Mesangial cell (primary cell): ENCODE results near the gene HLA-G. TPM values are rescaled to one million over a fixed set of nuclear protein-coding genes. Genes with fewer than 3 reads are reported as not detected.

Experiments
- total RNA-seq: library from RNA; depleted of rRNA; stranded (reverse); fragments of >200 nt; gene quantifications from 2 replicates; pipeline ENCODE4 v1.2.3, GENCODE V29; 2015

HLA-G gene
- total RNA-seq, result not detected in 2 replicates

GRCh38 chr6:29827579-29828470, at the start of gene HLA-G:
HLA-G (plus strand) TSS chr6:29827825; CDS start chr6:29827845, 20 bp downstream.

Other genes with a start within 250 kb of the HLA-G start
- not detected in 2 replicates for gene OR2H2, start 242.7 kb upstream of the HLA-G start, total RNA-seq
- 3.3 and 9.5 TPM in 2 replicates for gene GABBR1, start 194.6 kb upstream of the HLA-G start, total RNA-seq
- gene MOG, start 170.7 kb upstream of the HLA-G start, total RNA-seq, result not detected in 2 replicates
- gene ZFP57, start 146.7 kb upstream of the HLA-G start, total RNA-seq, result not detected in 2 replicates
- 0.89 TPM in 1 of 2 replicates, not detected in the other for gene HLA-F, start 104.4 kb upstream of the HLA-G start, total RNA-seq
- 466 and 502 TPM in 2 replicates for gene HLA-A, start 114.7 kb downstream of the HLA-G start, total RNA-seq
- 21.7 and 25.6 TPM in 2 replicates for gene POLR1H, start 233.4 kb downstream of the HLA-G start, total RNA-seq
- 35.2 and 38.1 TPM in 2 replicates for gene PPP1R11, start 239.4 kb downstream of the HLA-G start, total RNA-seq
- not detected in 2 replicates for gene RNF39, start 247.9 kb downstream of the HLA-G start, total RNA-seq